H1 (cell line): ENCODE measurements around the gene HAPLN3. TPM values are rescaled to one million over a fixed set of nuclear protein-coding genes. Genes with fewer than 3 reads are reported as not detected.

Experiments used
- CTCF ChIA-PET: fragments of 300-600 bp; sonication (Branson Sonifier 250); formaldehyde crosslinking; loops from one replicate; lab custom pipeline; 2021; ENCODE audit not compliant: partially characterized antibody; lab: Charles Lee
- POLR2A ChIA-PET: fragments of 300-600 bp; sonication (Branson Sonifier 250); formaldehyde crosslinking; loops from one replicate; lab custom pipeline; 2021; ENCODE audit warnings: inconsistent platforms; ENCODE audit not compliant: partially characterized antibody; lab: Charles Lee
- DNase-seq, 2 experiments: peaks; one replicate each; pipeline versions ENCODE4 v3.0.0 to v3.0.0-alpha.2; 2010 to 2022; ENCODE audit warnings: low spot score in 2 of 2, low read depth in 1 of 2, mixed read lengths in 1 of 2
- FAIRE-seq: peaks from 2 replicates; lab custom pipeline; 2011; peaks lifted over from hg19 to GRCh38; lab: Jason Lieb, UNC
- H2AFZ ChIP-seq: 2 replicates; pipeline ENCODE4 v1.8.1; 2012; ENCODE audit warnings: low read length, inconsistent platforms
- H2AK5ac ChIP-seq: 2 replicates; pipeline ENCODE4 v1.6.1; 2013; ENCODE audit warnings: low read depth, low read length
- H2BK120ac ChIP-seq: replicated peaks from 2 replicates; pipeline ENCODE3; 2013; ENCODE audit warnings: low read depth, low read length, inconsistent platforms
- H2BK12ac ChIP-seq: 2 replicates; pipeline ENCODE4 v1.6.1; 2013; ENCODE audit warnings: low read depth, low read length
- H2BK15ac ChIP-seq: 2 replicates; pipeline ENCODE4 v1.6.1; 2013; ENCODE audit warnings: low read length
- H2BK20ac ChIP-seq: 2 replicates; pipeline ENCODE4 v1.6.1; 2013; ENCODE audit warnings: low read length
- H2BK5ac ChIP-seq: 2 replicates; pipeline ENCODE4 v1.6.1; 2013; ENCODE audit warnings: low read depth, low read length
- H3K14ac ChIP-seq: 2 replicates; pipeline ENCODE4 v1.6.1; 2013; ENCODE audit warnings: inconsistent platforms; ENCODE audit not compliant: insufficient read length
- H3K18ac ChIP-seq: 2 replicates; pipeline ENCODE4 v1.6.1; 2013; ENCODE audit warnings: low read length; ENCODE audit errors: extremely low read depth
- H3K23ac ChIP-seq: 2 replicates; pipeline ENCODE4 v1.6.1; 2013; ENCODE audit warnings: inconsistent platforms; ENCODE audit not compliant: insufficient read length
- H3K23me2 ChIP-seq: 2 replicates; pipeline ENCODE4 v1.6.1; 2013; ENCODE audit warnings: low read depth, low read length
- H3K27ac ChIP-seq: 2 replicates; pipeline ENCODE4 v1.6.1; 2011; ENCODE audit warnings: low read depth, low read length, inconsistent platforms
- H3K27me3 ChIP-seq, 4 experiments: replicated peaks in 1 of 4; 1 replicate in 1 of 4; 2 replicates in 3 of 4; pipeline versions ENCODE4 v1.6.1 to v1.8.1; 2011 to 2013; ENCODE audit warnings: low read length in 3 of 4, mild to moderate bottlenecking in 3 of 4, inconsistent platforms in 2 of 4, mixed read lengths in 2 of 4, moderate library complexity in 1 of 4; ENCODE audit not compliant: control insufficient read depth in 3 of 4, insufficient read depth in 3 of 4; ENCODE audit errors: extremely low read depth in 1 of 4
- H3K36me3 ChIP-seq, 4 experiments: 2 replicates each; pipeline versions ENCODE4 v1.6.1 to v1.8.1; 2011 to 2013; ENCODE audit warnings: mild to moderate bottlenecking in 4 of 4, low read length in 3 of 4, moderate library complexity in 2 of 4, control low read depth in 1 of 4, inconsistent platforms in 1 of 4; ENCODE audit not compliant: insufficient read depth in 4 of 4, control insufficient read depth in 2 of 4
- H3K4ac ChIP-seq: replicated peaks from 2 replicates; pipeline ENCODE3; 2013; ENCODE audit warnings: low read length, low read depth, mixed read lengths, inconsistent platforms; ENCODE audit not compliant: insufficient read length
- H3K4me1 ChIP-seq, 4 experiments: replicated peaks in 1 of 4; 1 replicate in 1 of 4; 2 replicates in 3 of 4; pipeline versions ENCODE4 v1.6.1 to v1.8.1; 2011 to 2013; ENCODE audit warnings: low read length in 3 of 4, inconsistent platforms in 2 of 4, mixed read lengths in 1 of 4; ENCODE audit not compliant: insufficient read depth in 4 of 4, control insufficient read depth in 3 of 4
- H3K4me2 ChIP-seq, 2 experiments: 2 replicates each; pipeline versions ENCODE4 v1.6.1 to v1.8.1; 2011 to 2013; ENCODE audit warnings: low read depth in 2 of 2, low read length in 2 of 2, control low read depth in 1 of 2, inconsistent platforms in 1 of 2, mild to moderate bottlenecking in 1 of 2; ENCODE audit not compliant: insufficient read depth in 1 of 2
- H3K4me3 ChIP-seq, 4 experiments: fragments of 200-600, 300-600 bp in 1 of 4; sonication (generic), shearing (Covaris generic), sonication (Bioruptor Twin) in 1 of 4; 2 replicates each; pipeline versions ENCODE4 v1.5.1 to v1.8.1; 2011 to 2016; ENCODE audit warnings: low read length in 4 of 4, low read depth in 3 of 4, control low read depth in 2 of 4, inconsistent platforms in 2 of 4, mild to moderate bottlenecking in 2 of 4, mixed read lengths in 1 of 4, moderate library complexity in 1 of 4; ENCODE audit not compliant: insufficient read depth in 2 of 4; ENCODE audit errors: extremely low read depth in 1 of 4
- H3K56ac ChIP-seq: replicated peaks from 2 replicates; pipeline ENCODE3; 2013; ENCODE audit warnings: low read depth, mild to moderate bottlenecking, mixed read lengths, low read length, inconsistent platforms; ENCODE audit not compliant: insufficient read length
- H3K79me1 ChIP-seq: 2 replicates; pipeline ENCODE4 v1.6.1; 2013; ENCODE audit warnings: low read depth, low read length, control low read depth
- H3K79me2 ChIP-seq, 2 experiments: 2 replicates each; pipeline versions ENCODE4 v1.6.1 to v1.8.1; 2012 to 2013; ENCODE audit warnings: low read length in 2 of 2, mild to moderate bottlenecking in 2 of 2, inconsistent platforms in 1 of 2; ENCODE audit not compliant: insufficient read depth in 2 of 2, control insufficient read depth in 1 of 2
- H3K9ac ChIP-seq, 4 experiments: replicated peaks in 1 of 4; 1 replicate in 1 of 4; 2 replicates in 3 of 4; pipeline versions ENCODE4 v1.6.1 to v1.8.1; 2011 to 2013; ENCODE audit warnings: low read depth in 3 of 4, low read length in 3 of 4, control low read depth in 2 of 4, mild to moderate bottlenecking in 2 of 4, moderate library complexity in 2 of 4, inconsistent platforms in 1 of 4; ENCODE audit errors: extremely low read depth in 1 of 4
- H3K9me3 ChIP-seq, 2 experiments: 2 replicates each; pipeline versions ENCODE4 v1.6.1 to v1.8.1; 2012 to 2013; ENCODE audit warnings: mild to moderate bottlenecking in 2 of 2, moderate library complexity in 2 of 2, control low read depth in 1 of 2, inconsistent platforms in 1 of 2, low read depth in 1 of 2, low read length in 1 of 2, mixed read lengths in 1 of 2; ENCODE audit not compliant: insufficient read depth in 2 of 2
- H4K20me1 ChIP-seq, 2 experiments: replicated peaks in 1 of 2; 2 replicates each; pipeline versions ENCODE3 to v1.8.1; 2011 to 2013; ENCODE audit warnings: inconsistent platforms in 2 of 2, low read length in 2 of 2, mild to moderate bottlenecking in 1 of 2; ENCODE audit not compliant: insufficient read depth in 2 of 2, control insufficient read depth in 1 of 2
- H4K5ac ChIP-seq: 2 replicates; pipeline ENCODE4 v1.6.1; 2013; ENCODE audit warnings: low read length, low read depth, mixed read lengths, inconsistent platforms; ENCODE audit not compliant: insufficient read length
- H4K8ac ChIP-seq: 2 replicates; pipeline ENCODE4 v1.8.0; 2013; ENCODE audit warnings: mild to moderate bottlenecking, moderate library complexity, low read length, inconsistent platforms; ENCODE audit not compliant: insufficient read depth; ENCODE audit errors: extremely low read depth
- H4K91ac ChIP-seq: replicated peaks from 2 replicates; pipeline ENCODE3; 2013; ENCODE audit warnings: low read length, mixed read lengths, inconsistent platforms; ENCODE audit not compliant: insufficient read length
- BRCA1 ChIP-seq: IDR thresholded peaks from 2 replicates; pipeline ENCODE4 v1.6.1; 2012; ENCODE audit warnings: low read depth, low read length, improper control_type of control experiment
- CREB1 ChIP-seq: IDR thresholded peaks from 2 replicates; pipeline ENCODE4 v1.6.1; 2012; ENCODE audit warnings: inconsistent platforms
- EGR1 ChIP-seq: IDR thresholded peaks from 2 replicates; pipeline ENCODE4 v1.6.1; 2011; ENCODE audit warnings: low read depth, low read length, borderline replicate concordance
- GABPA ChIP-seq: IDR thresholded peaks from 2 replicates; pipeline ENCODE4 v1.6.1; 2011; ENCODE audit warnings: mild to moderate bottlenecking, low read length, moderate library complexity, borderline replicate concordance; ENCODE audit not compliant: insufficient read depth
- NANOG ChIP-seq: IDR thresholded peaks from 2 replicates; pipeline ENCODE4 v1.6.1; 2011; ENCODE audit warnings: low read length, low read depth, mild to moderate bottlenecking, inconsistent platforms; ENCODE audit not compliant: insufficient read depth, poor library complexity, severe bottlenecking
- NRF1 ChIP-seq: IDR thresholded peaks from 2 replicates; pipeline ENCODE4 v1.6.1; 2011; ENCODE audit warnings: mild to moderate bottlenecking, low read depth, low read length, improper control_type of control experiment
- POU5F1 ChIP-seq: IDR thresholded peaks from 2 replicates; pipeline ENCODE4 v1.6.1; 2011; ENCODE audit warnings: low read depth, mild to moderate bottlenecking, low read length, moderate library complexity
- RAD21 ChIP-seq, 2 experiments: IDR thresholded peaks in 1 of 2; conservative IDR thresholded peaks in 1 of 2; 2 replicates each; pipeline ENCODE4 v1.6.1; 2011; ENCODE audit warnings: low read depth in 2 of 2, low read length in 2 of 2, improper control_type of control experiment in 1 of 2, inconsistent platforms in 1 of 2, mild to moderate bottlenecking in 1 of 2, moderate library complexity in 1 of 2
- SP4 ChIP-seq: IDR thresholded peaks from 2 replicates; pipeline ENCODE4 v1.6.1; 2012; ENCODE audit warnings: low read length, inconsistent platforms
- SRF ChIP-seq: IDR thresholded peaks from 2 replicates; pipeline ENCODE4 v1.6.1; 2011; ENCODE audit warnings: mild to moderate bottlenecking, low read depth, low read length, moderate library complexity
- TAF1 ChIP-seq: IDR thresholded peaks from 2 replicates; pipeline ENCODE4 v1.6.1; 2011; ENCODE audit warnings: mild to moderate bottlenecking, low read depth, low read length
- USF2 ChIP-seq: IDR thresholded peaks from 2 replicates; pipeline ENCODE4 v1.6.1; 2011; ENCODE audit warnings: low read length, improper control_type of control experiment
- WGBS, 2 experiments: shearing (Covaris generic) in 1 of 2; methylation state at CpG; one replicate each; pipeline versions ENCODE4 v1.1.6 to v1.1.7; 2013 to 2015; ENCODE audit warnings: low lambda C conversion rate in 2 of 2, mixed read lengths in 2 of 2, inconsistent platforms in 1 of 2, low coverage in 1 of 2, missing lambda C conversion rate in 1 of 2; ENCODE audit not compliant: insufficient replicate concordance in 2 of 2, insufficient coverage in 1 of 2, insufficient read length in 1 of 2; ENCODE audit errors: extremely low coverage in 1 of 2, missing lambda C conversion rate in 1 of 2; 5-methylcytosine and 5-hydroxymethylcytosine counted together
- polyA plus RNA-seq, 7 experiments: library from polyadenylated mRNA; depleted of rRNA in 3 of 7; stranded (reverse) in 5 of 7; unstranded in 2 of 7; fragments of >200 nt in 5 of 7; fragments of 200-250 nt in 2 of 7; gene quantifications; 1 replicate in 5 of 7; 2 replicates in 1 of 7; 4 replicates in 1 of 7; pipeline versions ENCODE4 v1.2.1 to v1.2.3, GENCODE V29; 2011 to 2013; ENCODE audit warnings: missing spikeins in 2 of 7, mixed read lengths in 2 of 7
- total RNA-seq: library from RNA; stranded (reverse); fragmentation: NEBNext Ultra II Directional; extraction: Animal tissue kit (Norgen Biotek cat#: 25700); gene quantifications from 2 replicates; pipeline ENCODE4 v1.2.1, GENCODE V29; 2021

Gene HAPLN3
- total and polyA plus RNA-seq, 2 of the 8 experiments (the other 6 are each of a cell fraction or from before 2014, with no cell fraction given) = 76.2 to 79.7 TPM

- peaks cover 38 to 42% of the 10 kb centered on the region in 2 experiments for H4K20me1 ChIP-seq
- DNase-seq (no peak), FAIRE-seq (no peak)
- H3K4me2 ChIP-seq = peak overlapping the region; percentile 72 to 89
- H3K23ac ChIP-seq = no peak overlapping the region
- H3K18ac ChIP-seq = no peak overlapping the region
- no peak overlapping the region for H2AK5ac ChIP-seq
- peaks cover 9% of the 10 kb centered on the region; the same call in 1 of the 2 replicates for H3K23me2 ChIP-seq
- H3K4ac ChIP-seq = no peak overlapping the region
- H3K27ac ChIP-seq = no peak overlapping the region
- CTCF ChIA-PET = interaction anchor here (0.6 to 6.3 kb wide), 20 partner anchors 8 to 402 kb away, joined by 3 to 30 read pairs (median 3); partner anchors contain the start of gene HAPLN3
- no peak overlapping the region for H2BK120ac ChIP-seq
- peaks cover 11 to 62% of the 10 kb centered on the region in 2 experiments for H3K79me2 ChIP-seq
- no peak overlapping the region for H4K91ac ChIP-seq
- no peak overlapping the region for H3K56ac ChIP-seq
- POLR2A ChIA-PET = interaction anchor here (0.7 to 27.2 kb wide), 16 partner anchors 10 to 203 kb away, joined by 3 to 607 read pairs (median 4); partner anchors contain the start of gene HAPLN3
- H2BK5ac ChIP-seq = peak overlapping the region; percentile 0; the same call in 1 of the 2 replicates
- no peak overlapping the region for H2BK12ac ChIP-seq
- H3K4me3 ChIP-seq = peak overlapping the region; percentile 74 to 90 (median 84)
- peaks cover 2 to 34% (median 26%) of the 10 kb centered on the region in 4 experiments for H3K4me1 ChIP-seq
- no peaks in the 10 kb centered on the region for H3K27me3 ChIP-seq
- no peak overlapping the region for H4K5ac ChIP-seq
- H2AFZ ChIP-seq = no peak overlapping the region
- peaks cover 25% of the 10 kb centered on the region for H3K79me1 ChIP-seq
- H3K9ac ChIP-seq = peak overlapping the region in 3 of 4 experiments; percentile 59 to 63 (median 62); a peak in 5 of 7 replicates
- WGBS, 2 experiments = 10% methylated on average over 5 of the region's 5 CpGs; no CpG with 5 or more reads in 1 of the 2 experiments
- no peak overlapping the region for H2BK20ac ChIP-seq
- no peaks in the 10 kb centered on the region for H3K9me3 ChIP-seq
- H2BK15ac ChIP-seq = no peak overlapping the region
- H3K14ac ChIP-seq = no peak overlapping the region
- H4K8ac ChIP-seq = no peak overlapping the region
- peaks cover 29 to 53% (median 41%) of the 10 kb centered on the region in 4 experiments for H3K36me3 ChIP-seq
- TF ChIP-seq RAD21 (IDR thresholded peaks at IDR 0.05 in 1 of 2, conservative IDR thresholded peaks at IDR 0.05 in 1 of 2; ENCODE audit: low read depth in 2 of 2, low read length in 2 of 2) (peak in 1 of 2 experiments; percentile 29; a peak in 1 of 4 replicates), USF2 (no peak), NANOG (peak; percentile 77), NRF1 (no peak), BRCA1 (no peak), GABPA (no peak), SP4 (no peak), SRF (no peak), POU5F1 (no peak), EGR1 (peak; percentile 38; the same call in 1 of the 2 replicates), TAF1 (0 out of 2 replicates have a peak, but pooled peaks have one; percentile 19), CREB1 (no peak)
These were observed 16.4 kb upstream of the HAPLN3 start for GRCh38 chr15:88911766-88912118.
